DOHH2 (cell line): Measurements from ENCODE around the gene CMKLR1.

Source experiments
- H3F3A ChIP-seq: fragments of 200-600 bp; sonication (generic), shearing (Covaris generic); 2 replicates; pipeline ENCODE4 v1.6.0; 2016; ENCODE audit warnings: antibody characterized with exemption, mild to moderate bottlenecking; ENCODE audit not compliant: control insufficient read depth, insufficient read depth
- H3K27ac ChIP-seq: fragments of 200-600 bp; sonication (generic); 2 replicates; pipeline ENCODE4 v1.5.1; 2014; ENCODE audit warnings: low read depth, mild to moderate bottlenecking, low read length, moderate library complexity
- H3K27me3 ChIP-seq: fragments of 200-600 bp; sonication (generic); 2 replicates; pipeline ENCODE4 v1.6.1; 2014; ENCODE audit warnings: mild to moderate bottlenecking, low read length, mixed read lengths; ENCODE audit not compliant: control insufficient read depth
- H3K36me3 ChIP-seq: fragments of 200-600 bp; sonication (generic); 2 replicates; pipeline ENCODE4 v1.6.1; 2014; ENCODE audit warnings: mild to moderate bottlenecking, low read length, moderate library complexity, mixed read lengths; ENCODE audit not compliant: control insufficient read depth
- H3K4me1 ChIP-seq: fragments of 200-600 bp; sonication (generic); 2 replicates; pipeline ENCODE4 v1.6.1; 2014; ENCODE audit warnings: mild to moderate bottlenecking, low read length, mixed read lengths; ENCODE audit not compliant: control insufficient read depth
- H3K4me2 ChIP-seq: fragments of 200-600 bp; sonication (generic); 2 replicates; pipeline ENCODE4 v1.6.0; 2014; ENCODE audit warnings: mild to moderate bottlenecking, low read length, moderate library complexity
- H3K4me3 ChIP-seq: fragments of 200-600 bp; sonication (generic); 2 replicates; pipeline ENCODE4 v1.5.1; 2014; ENCODE audit warnings: mild to moderate bottlenecking, low read length, mixed read lengths
- H3K79me2 ChIP-seq: fragments of 200-600 bp; sonication (generic); 2 replicates; pipeline ENCODE4 v1.6.1; 2014; ENCODE audit warnings: mild to moderate bottlenecking, low read length, mixed read lengths; ENCODE audit not compliant: control insufficient read depth
- H3K9me2 ChIP-seq: fragments of 200-600 bp; sonication (generic); replicated peaks from 2 replicates; pipeline ENCODE4 v1.6.1; 2014; ENCODE audit warnings: mild to moderate bottlenecking, low read length, mixed read lengths; ENCODE audit not compliant: control insufficient read depth
- H3K9me3 ChIP-seq: fragments of 200-600 bp; sonication (generic); 2 replicates; pipeline ENCODE4 v1.6.1; 2014; ENCODE audit warnings: antibody characterized with exemption, low read length, mixed read lengths; ENCODE audit not compliant: control insufficient read depth, insufficient read depth
- H4K20me1 ChIP-seq: fragments of 200-600 bp; sonication (generic); 2 replicates; pipeline ENCODE4 v1.6.0; 2014; ENCODE audit warnings: low read depth, mild to moderate bottlenecking, antibody characterized with exemption, low read length, moderate library complexity; ENCODE audit not compliant: control insufficient read depth, insufficient read depth
- EZH2phosphoT487 ChIP-seq: fragments of 200-600 bp; sonication (generic); IDR thresholded peaks from 2 replicates; pipeline ENCODE4 v1.6.1; 2017; ENCODE audit warnings: borderline replicate concordance, mild to moderate bottlenecking, antibody characterized with exemption, low read length, moderate library complexity, mixed read lengths
- TF ChIP-seq, protein P1 (sequence below): fragments of 200-600 bp; sonication (generic); IDR thresholded peaks from one replicate; pipeline ENCODE4 v1.5.1; 2014; ENCODE audit warnings: antibody characterized with exemption, mild to moderate bottlenecking, low read depth, low read length; ENCODE audit not compliant: poor library complexity, severe bottlenecking

The CMKLR1 gene

DNA sequence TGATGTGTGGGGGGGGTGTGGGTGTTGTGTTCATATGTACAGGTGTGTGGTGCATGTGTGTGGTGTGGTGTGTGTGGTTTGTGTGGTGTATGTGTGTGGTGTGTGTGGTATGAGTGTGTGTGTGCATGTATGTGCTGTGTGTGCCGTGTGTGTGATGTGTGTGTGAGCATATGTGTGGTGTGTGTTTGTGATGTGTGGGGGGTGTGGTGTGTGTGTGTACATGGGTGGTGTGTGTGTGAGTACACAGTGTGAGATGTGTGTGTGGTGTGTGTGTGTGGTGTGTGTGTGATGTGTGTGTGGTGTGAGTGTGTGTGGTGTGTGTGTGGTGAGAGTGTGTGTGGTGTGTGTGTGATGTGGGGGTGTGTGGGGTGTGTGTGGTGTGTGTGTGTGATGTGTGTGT, 24.5 kb upstream of the CMKLR1 start:
- Histone ChIP-seq H4K20me1 (no peaks in the 10 kb centered on the region), H3K27me3 (no peaks in the 10 kb centered on the region), H3K79me2 (no peaks in the 10 kb centered on the region), H3K4me3 (no peak overlapping the region), H3F3A (no peaks in the 10 kb centered on the region), H3K27ac (no peak overlapping the region), H3K9me2 (no peaks in the 10 kb centered on the region), H3K4me1 (no peaks in the 10 kb centered on the region), H3K9me3 (peaks cover 4% of the 10 kb centered on the region; the same call in 1 of the 2 replicates), H3K4me2 (no peak overlapping the region), H3K36me3 (no peaks in the 10 kb centered on the region)
- TF ChIP-seq, protein P1, sequence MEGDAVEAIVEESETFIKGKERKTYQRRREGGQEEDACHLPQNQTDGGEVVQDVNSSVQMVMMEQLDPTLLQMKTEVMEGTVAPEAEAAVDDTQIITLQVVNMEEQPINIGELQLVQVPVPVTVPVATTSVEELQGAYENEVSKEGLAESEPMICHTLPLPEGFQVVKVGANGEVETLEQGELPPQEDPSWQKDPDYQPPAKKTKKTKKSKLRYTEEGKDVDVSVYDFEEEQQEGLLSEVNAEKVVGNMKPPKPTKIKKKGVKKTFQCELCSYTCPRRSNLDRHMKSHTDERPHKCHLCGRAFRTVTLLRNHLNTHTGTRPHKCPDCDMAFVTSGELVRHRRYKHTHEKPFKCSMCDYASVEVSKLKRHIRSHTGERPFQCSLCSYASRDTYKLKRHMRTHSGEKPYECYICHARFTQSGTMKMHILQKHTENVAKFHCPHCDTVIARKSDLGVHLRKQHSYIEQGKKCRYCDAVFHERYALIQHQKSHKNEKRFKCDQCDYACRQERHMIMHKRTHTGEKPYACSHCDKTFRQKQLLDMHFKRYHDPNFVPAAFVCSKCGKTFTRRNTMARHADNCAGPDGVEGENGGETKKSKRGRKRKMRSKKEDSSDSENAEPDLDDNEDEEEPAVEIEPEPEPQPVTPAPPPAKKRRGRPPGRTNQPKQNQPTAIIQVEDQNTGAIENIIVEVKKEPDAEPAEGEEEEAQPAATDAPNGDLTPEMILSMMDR = no peak
- TF ChIP-seq EZH2phosphoT487 = no peak

DNA sequence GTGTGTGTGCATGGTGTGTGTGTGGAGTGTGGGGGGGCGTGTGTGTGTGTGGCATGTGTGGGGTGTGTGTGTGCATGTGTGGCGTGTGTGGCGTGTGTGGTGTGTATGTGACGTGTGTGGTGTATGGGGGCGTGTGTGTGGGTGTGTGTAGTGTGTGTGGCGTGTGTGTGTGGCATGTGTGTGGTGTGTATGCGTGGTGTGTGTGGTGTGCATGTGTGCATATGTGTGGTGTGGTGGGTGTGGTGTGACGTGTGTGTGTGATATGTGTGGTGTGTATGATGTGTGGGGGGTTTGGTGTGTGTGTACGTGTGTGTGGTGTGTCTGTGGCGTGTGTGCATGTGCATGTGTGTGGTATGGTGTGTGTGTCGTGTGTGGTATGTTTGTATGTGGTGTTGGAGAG, 24.1 kb upstream of the CMKLR1 start:
- Histone ChIP-seq H3K9me2 (no peaks in the 10 kb centered on the region), H3K27ac (no peak overlapping the region), H3K4me2 (no peak overlapping the region), H3K79me2 (no peaks in the 10 kb centered on the region), H3K36me3 (no peaks in the 10 kb centered on the region), H3K27me3 (no peaks in the 10 kb centered on the region), H3K4me3 (no peak overlapping the region), H3K9me3 (peaks cover 4% of the 10 kb centered on the region; the same call in 1 of the 2 replicates), H3K4me1 (no peaks in the 10 kb centered on the region), H3F3A (no peaks in the 10 kb centered on the region), H4K20me1 (no peaks in the 10 kb centered on the region)
- TF ChIP-seq, protein P1 = no peak

- Histone ChIP-seq H3K4me1 (no peaks in the 10 kb centered on the region), H3K27me3 (no peaks in the 10 kb centered on the region), H3K9me3 (peaks cover 4% of the 10 kb centered on the region; the same call in 1 of the 2 replicates), H3K4me2 (no peak overlapping the region), H3K79me2 (no peaks in the 10 kb centered on the region), H3F3A (no peaks in the 10 kb centered on the region), H3K27ac (no peak overlapping the region), H3K36me3 (no peaks in the 10 kb centered on the region), H3K4me3 (no peak overlapping the region), H4K20me1 (no peaks in the 10 kb centered on the region), H3K9me2 (no peaks in the 10 kb centered on the region)
- TF ChIP-seq, protein P1 = no peak
- TF ChIP-seq EZH2phosphoT487 = no peak
These were observed 22.5 kb upstream of the CMKLR1 start for GRCh38 chr12:108361606-108362005.

DNA sequence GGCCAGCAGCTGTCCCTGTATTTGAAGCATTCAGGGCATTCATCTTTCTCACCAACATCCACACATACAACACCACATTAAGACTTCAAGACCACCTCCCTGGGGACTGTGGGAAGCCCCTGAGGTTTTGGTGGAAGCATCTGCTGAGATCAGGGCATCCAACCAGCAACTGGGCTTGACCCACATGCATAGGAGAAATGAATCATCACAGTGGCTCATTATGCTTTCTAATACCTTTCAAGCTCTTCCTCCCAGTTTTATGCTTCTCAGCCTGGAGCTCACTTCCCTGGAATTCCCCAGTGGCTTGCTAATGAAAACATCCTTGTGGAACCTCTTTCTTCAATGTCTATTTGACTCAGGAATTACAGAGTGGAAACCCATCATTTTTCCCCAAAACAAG, 21.4 kb upstream of the CMKLR1 start:
- peaks cover 4% of the 10 kb centered on the region; the same call in 1 of the 2 replicates for H3K9me3 ChIP-seq
- no peak overlapping the region for H3K4me3 ChIP-seq
- H3K36me3 ChIP-seq = no peaks in the 10 kb centered on the region
- H4K20me1 ChIP-seq = no peaks in the 10 kb centered on the region
- no peaks in the 10 kb centered on the region for H3K79me2 ChIP-seq
- no peaks in the 10 kb centered on the region for H3F3A ChIP-seq
- no peaks in the 10 kb centered on the region for H3K9me2 ChIP-seq
- H3K4me1 ChIP-seq = no peaks in the 10 kb centered on the region
- H3K4me2 ChIP-seq = no peak overlapping the region
- TF ChIP-seq, protein P1 = no peak
- TF ChIP-seq EZH2phosphoT487 = no peak
- no peaks in the 10 kb centered on the region for H3K27me3 ChIP-seq
- H3K27ac ChIP-seq = no peak overlapping the region
